PC-3 (cell line): ENCODE data around the gene DDTL. TPM values are rescaled to one million over a fixed set of nuclear protein-coding genes. Genes with fewer than 3 reads are reported as not detected.

Experiments
- ATAC-seq: fragments of 200-7000 bp; cut with Tn5 transposase; 2 replicates; pipeline ENCODE4 v1.9.1; 2020; ENCODE audit warnings: mild to moderate bottlenecking, moderate library complexity
- BruUV-seq: library from RNA; stranded (reverse); fragments of 400-500 nt; replicated peaks from 2 replicates; lab custom pipeline; 2021; lab: Mats Ljungman, UMichigan
- CTCF ChIA-PET: fragments of 300-600 bp; sonication (Branson Sonifier 250); formaldehyde crosslinking; loops from one replicate; lab custom pipeline; 2022; ENCODE audit warnings: antibody characterized with exemption; lab: Charles Lee
- POLR2A ChIA-PET: fragments of 300-600 bp; sonication (Branson Sonifier 250); formaldehyde crosslinking; loops from one replicate; lab custom pipeline; 2022; ENCODE audit warnings: antibody characterized with exemption; ENCODE audit not compliant: unreplicated experiment; lab: Charles Lee
- DNase-seq: peaks from one replicate; pipeline ENCODE4 v3.0.0-alpha.2; 2015
- H2AFZ ChIP-seq: fragments of 300-600 bp; sonication (generic); 2 replicates; pipeline ENCODE4 v1.6.0; 2016; ENCODE audit warnings: antibody characterized with exemption, low read length
- H3F3A ChIP-seq: fragments of 300-600 bp; sonication (generic); one replicate; pipeline ENCODE4 v1.6.0; 2017; ENCODE audit warnings: antibody characterized with exemption, low read length, control low read depth, mild to moderate bottlenecking; ENCODE audit not compliant: unreplicated experiment
- H3K27ac ChIP-seq: fragments of 300-600 bp; sonication (generic); 2 replicates; pipeline ENCODE4 v1.5.1; 2016; ENCODE audit warnings: mild to moderate bottlenecking, low read length
- H3K27me3 ChIP-seq: fragments of 300-600 bp; sonication (generic); 2 replicates; pipeline ENCODE4 v1.6.1; 2016; ENCODE audit warnings: low read length, mixed read lengths
- H3K36me3 ChIP-seq: fragments of 300-600 bp; sonication (generic); 2 replicates; pipeline ENCODE4 v1.6.1; 2016; ENCODE audit warnings: low read depth, mixed run types, low read length, mixed read lengths
- H3K4me1 ChIP-seq: fragments of 300-600 bp; sonication (generic); 2 replicates; pipeline ENCODE4 v1.5.1; 2016; ENCODE audit warnings: low read length; ENCODE audit not compliant: insufficient read depth
- H3K4me2 ChIP-seq: fragments of 300-600 bp; sonication (generic); 2 replicates; pipeline ENCODE4 v1.6.0; 2016; ENCODE audit warnings: low read length
- H3K4me3 ChIP-seq: fragments of 300-600 bp; sonication (generic); 2 replicates; pipeline ENCODE4 v1.5.1; 2016; ENCODE audit warnings: mild to moderate bottlenecking, low read length, mixed read lengths
- H3K79me2 ChIP-seq: fragments of 300-600 bp; sonication (generic); 2 replicates; pipeline ENCODE4 v1.6.1; 2017; ENCODE audit warnings: low read length, mixed read lengths
- H3K9ac ChIP-seq: fragments of 300-600 bp; sonication (generic); 2 replicates; pipeline ENCODE4 v1.6.0; 2016; ENCODE audit warnings: mild to moderate bottlenecking, low read length
- H3K9me2 ChIP-seq: fragments of 300-600 bp; sonication (generic); replicated peaks from 2 replicates; pipeline ENCODE4 v1.6.1; 2016; ENCODE audit warnings: mixed run types, low read length, mixed read lengths
- H3K9me3 ChIP-seq: fragments of 300-600 bp; sonication (generic); 2 replicates; pipeline ENCODE4 v1.6.1; 2016; ENCODE audit warnings: low read length, mixed read lengths
- H4K20me1 ChIP-seq: fragments of 300-600 bp; sonication (generic); 2 replicates; pipeline ENCODE4 v1.6.1; 2016; ENCODE audit warnings: low read length, mixed read lengths
- EZH2 ChIP-seq: fragments of 300-600 bp; sonication (generic); IDR thresholded peaks from one replicate; pipeline ENCODE4 v1.6.1; 2017; ENCODE audit warnings: antibody characterized with exemption, mild to moderate bottlenecking, low read length; ENCODE audit not compliant: unreplicated experiment
- EZH2phosphoT487 ChIP-seq: fragments of 300-600 bp; sonication (generic); IDR thresholded peaks from 2 replicates; pipeline ENCODE4 v1.6.1; 2018; ENCODE audit warnings: mild to moderate bottlenecking, antibody characterized with exemption, low read length, borderline replicate concordance
- intact Hi-C: fragments of 100-400 bp; cut with micrococcal nuclease; formaldehyde crosslinking; loops from 2 replicates; pipeline ENCODE4 v1.9.0; 2023
- total RNA-seq: library from RNA; depleted of rRNA; stranded (reverse); fragments of >200 nt; gene quantifications from 2 replicates; pipeline ENCODE4 v1.2.3, GENCODE V29; 2014
- TF ChIP-seq, protein P1 (sequence below): fragments of 300-600 bp; sonication (generic); conservative IDR thresholded peaks from 2 replicates; pipeline ENCODE4 v1.5.1; 2017; ENCODE audit warnings: antibody characterized with exemption, low read depth, mild to moderate bottlenecking, low read length

Gene DDTL
- total RNA-seq, 1 experiment from 2014 or later, result 0.73 TPM

DNA sequence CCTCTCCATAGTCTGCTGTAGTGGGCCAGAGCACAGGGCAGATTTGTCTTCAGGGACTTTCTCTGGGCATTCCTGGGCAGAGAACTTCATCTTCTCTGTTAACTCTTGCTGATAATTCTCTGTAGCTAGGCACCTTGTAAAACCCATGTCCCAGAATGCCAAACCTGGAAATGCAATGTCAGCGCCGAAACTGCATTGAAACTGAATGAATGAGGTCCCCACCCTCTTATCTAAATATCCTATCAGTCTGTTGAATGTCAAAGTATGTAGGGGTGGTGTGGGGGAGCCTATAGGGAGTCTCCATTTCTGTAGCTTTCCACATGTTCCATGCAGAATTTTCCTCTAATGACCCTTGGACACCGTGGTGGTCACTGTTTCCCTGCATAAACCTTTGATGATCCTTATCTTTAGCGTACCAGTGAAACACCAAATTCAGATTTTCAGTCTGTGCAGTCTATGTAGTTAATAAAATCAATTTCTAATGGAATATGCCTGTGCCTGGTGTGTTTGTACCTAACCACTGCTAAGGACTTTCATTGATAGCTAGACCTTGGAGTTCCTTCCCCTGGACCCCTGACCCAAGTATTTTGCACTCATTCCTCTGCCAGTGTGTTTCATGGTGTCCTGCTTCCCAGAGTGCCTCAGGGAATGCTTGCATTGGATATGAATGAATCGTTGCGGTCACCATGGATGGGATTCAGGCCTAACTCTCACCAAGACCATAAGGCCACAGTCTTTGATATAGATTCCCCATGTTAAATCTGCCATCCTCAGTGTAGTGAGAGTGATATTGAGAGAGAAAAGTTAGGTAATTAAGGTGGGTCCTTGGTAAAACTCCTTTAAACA lies 41.9 kb downstream of the DDTL start:
- CTCF ChIA-PET, result no interaction called here
- H3K4me2 ChIP-seq, result no peak overlapping the region
- BruUV-seq, result no TSS peak
- H3K9me2 ChIP-seq, result no peaks in the 10 kb centered on the region
- no peaks in the 10 kb centered on the region for H3F3A ChIP-seq
- no peaks in the 10 kb centered on the region for H3K27me3 ChIP-seq
- H3K9ac ChIP-seq, result no peak overlapping the region
- no peaks in the 10 kb centered on the region for H3K36me3 ChIP-seq
- DNase-seq (no peak), ATAC-seq (no peak)
- H3K79me2 ChIP-seq, result peaks cover 24% of the 10 kb centered on the region
- H3K27ac ChIP-seq, result no peak overlapping the region
- no peaks in the 10 kb centered on the region for H3K4me1 ChIP-seq
- TF ChIP-seq, protein P1, sequence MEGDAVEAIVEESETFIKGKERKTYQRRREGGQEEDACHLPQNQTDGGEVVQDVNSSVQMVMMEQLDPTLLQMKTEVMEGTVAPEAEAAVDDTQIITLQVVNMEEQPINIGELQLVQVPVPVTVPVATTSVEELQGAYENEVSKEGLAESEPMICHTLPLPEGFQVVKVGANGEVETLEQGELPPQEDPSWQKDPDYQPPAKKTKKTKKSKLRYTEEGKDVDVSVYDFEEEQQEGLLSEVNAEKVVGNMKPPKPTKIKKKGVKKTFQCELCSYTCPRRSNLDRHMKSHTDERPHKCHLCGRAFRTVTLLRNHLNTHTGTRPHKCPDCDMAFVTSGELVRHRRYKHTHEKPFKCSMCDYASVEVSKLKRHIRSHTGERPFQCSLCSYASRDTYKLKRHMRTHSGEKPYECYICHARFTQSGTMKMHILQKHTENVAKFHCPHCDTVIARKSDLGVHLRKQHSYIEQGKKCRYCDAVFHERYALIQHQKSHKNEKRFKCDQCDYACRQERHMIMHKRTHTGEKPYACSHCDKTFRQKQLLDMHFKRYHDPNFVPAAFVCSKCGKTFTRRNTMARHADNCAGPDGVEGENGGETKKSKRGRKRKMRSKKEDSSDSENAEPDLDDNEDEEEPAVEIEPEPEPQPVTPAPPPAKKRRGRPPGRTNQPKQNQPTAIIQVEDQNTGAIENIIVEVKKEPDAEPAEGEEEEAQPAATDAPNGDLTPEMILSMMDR, result no peak
- no peak for TF ChIP-seq EZH2phosphoT487
- TF ChIP-seq EZH2, result no peak
- POLR2A ChIA-PET, result no interaction called here
- no peaks in the 10 kb centered on the region for H4K20me1 ChIP-seq
- H2AFZ ChIP-seq, result no peak overlapping the region
- no peaks in the 10 kb centered on the region for H3K9me3 ChIP-seq
- intact Hi-C loops, result no loop called here
- no peak overlapping the region for H3K4me3 ChIP-seq

DNA sequence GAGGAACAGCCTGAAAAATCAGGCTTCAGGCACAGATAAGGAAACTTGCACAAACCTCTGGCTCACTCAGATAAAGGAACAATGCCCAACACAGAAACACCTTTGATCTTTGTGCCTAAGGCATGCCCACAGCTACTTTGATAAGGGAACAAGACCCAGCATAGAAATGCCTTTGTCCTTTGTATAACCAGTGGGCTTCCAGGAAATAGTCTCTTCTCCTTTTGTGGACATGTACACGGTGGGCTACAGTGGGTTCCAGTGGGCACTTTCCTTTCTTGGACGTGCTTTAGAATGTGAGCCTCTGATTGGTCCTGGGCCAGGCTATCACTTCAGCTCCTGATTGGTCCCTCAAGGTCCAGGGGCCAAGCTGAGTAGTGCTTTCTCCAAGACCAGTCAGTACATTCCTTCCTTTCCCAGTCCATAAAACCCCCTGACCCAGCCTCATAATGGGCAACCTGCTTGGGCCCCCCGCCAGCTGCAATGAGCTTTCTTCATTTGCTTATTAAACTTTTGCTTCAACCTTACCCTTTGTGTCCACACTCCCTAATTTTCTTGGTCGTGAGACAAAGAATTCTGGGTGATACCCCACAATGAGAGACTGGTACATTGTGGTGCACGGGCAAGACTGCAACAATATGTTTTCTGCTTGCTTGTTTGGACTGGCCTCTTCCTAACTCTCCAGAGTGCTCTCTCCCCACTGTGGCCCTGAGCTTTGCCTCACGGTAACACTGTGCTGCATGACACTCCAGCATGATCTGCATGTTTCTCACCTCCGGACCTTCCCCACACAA lies 42.7 kb downstream of the DDTL start:
- CTCF ChIA-PET, result no interaction called here

More for the DNA sequence above, 42.7 kb downstream of the DDTL start:
- Histone ChIP-seq H3K9ac (no peak overlapping the region), H3K4me3 (no peak overlapping the region), H3K4me2 (no peak overlapping the region), H3K9me3 (no peaks in the 10 kb centered on the region), H3K9me2 (no peaks in the 10 kb centered on the region), H3K27ac (no peak overlapping the region), H2AFZ (no peak overlapping the region), H3K4me1 (no peaks in the 10 kb centered on the region), H3K79me2 (peaks cover 32% of the 10 kb centered on the region), H4K20me1 (no peaks in the 10 kb centered on the region), H3K36me3 (no peaks in the 10 kb centered on the region), H3K27me3 (no peaks in the 10 kb centered on the region), H3F3A (no peaks in the 10 kb centered on the region)
- no peak for TF ChIP-seq EZH2phosphoT487
- no peak for TF ChIP-seq EZH2
- TF ChIP-seq, protein P1, result no peak
- BruUV-seq, result no TSS peak
- intact Hi-C loops, result no loop called here
- ATAC-seq, result no peak
- DNase-seq, result no peak
- POLR2A ChIA-PET, result no interaction called here
